HepG2 (cell line): ENCODE results near the gene PMFBP1. TPM values are rescaled to one million over a fixed set of nuclear protein-coding genes. Genes with fewer than 3 reads are reported as not detected.

Source experiments
- ATAC-seq: fragments of 200-7000 bp; cut with Tn5 transposase; 3 replicates; pipeline ENCODE4 v1.9.1; 2020; ENCODE audit warnings: mild to moderate bottlenecking, moderate library complexity
- BruUV-seq: library from RNA; stranded (reverse); fragments of 400-500 nt; replicated peaks from 2 replicates; lab custom pipeline; 2021; lab: Mats Ljungman, UMichigan
- CTCF ChIA-PET: fragments of 300-600 bp; formaldehyde crosslinking; extraction: SDS; loops from one replicate; lab custom pipeline; 2021; ENCODE audit warnings: low total read pairs, inconsistent platforms, low intra/inter-chr PET ratio; lab: Yijun Ruan, JAX
- POLR2A ChIA-PET: fragments of 350-600 bp; sonication (Branson Sonifier 250); formaldehyde crosslinking; loops from one replicate; lab custom pipeline; 2020; ENCODE audit warnings: antibody characterized with exemption, inconsistent platforms; lab: Yijun Ruan, JAX
- DNase-seq: peaks from one replicate; pipeline ENCODE4 v3.0.0-alpha.2; 2015; ENCODE audit warnings: low spot score
- FAIRE-seq: peaks from 3 replicates; lab custom pipeline; 2011; peaks lifted over from hg19 to GRCh38; lab: Jason Lieb, UNC
- H2AFZ ChIP-seq: one replicate; pipeline ENCODE4 v1.6.1; 2011; ENCODE audit warnings: low read length, inconsistent platforms
- H3K27ac ChIP-seq: fragments of 300-600 bp; 3 replicates; pipeline ENCODE4 v1.8.0; 2011; ENCODE audit warnings: mixed run types, mild to moderate bottlenecking, mixed read lengths, low read length, inconsistent platforms; ENCODE audit not compliant: insufficient read depth; ENCODE audit errors: extremely low read length
- H3K27me3 ChIP-seq, 2 experiments: fragments of 200-600 bp in 1 of 2; 2 replicates in 1 of 2; 3 replicates in 1 of 2; pipeline versions ENCODE4 v1.6.0 to v1.8.0; 2011; ENCODE audit warnings: low read length in 2 of 2, mild to moderate bottlenecking in 2 of 2, moderate library complexity in 2 of 2, inconsistent platforms in 1 of 2; ENCODE audit not compliant: insufficient read depth in 2 of 2, control insufficient read depth in 1 of 2
- H3K36me3 ChIP-seq, 2 experiments: fragments of 200-600 bp in 1 of 2; replicated peaks in 1 of 2; 2 replicates in 1 of 2; 3 replicates in 1 of 2; pipeline versions ENCODE4 v1.5.1 to v1.8.0; 2011; ENCODE audit warnings: low read length in 2 of 2, inconsistent platforms in 1 of 2; ENCODE audit not compliant: insufficient read depth in 2 of 2, control insufficient read depth in 1 of 2
- H3K4me1 ChIP-seq: 2 replicates; pipeline ENCODE4 v1.5.1; 2012; ENCODE audit warnings: low read length, inconsistent platforms; ENCODE audit not compliant: insufficient read depth
- H3K4me2 ChIP-seq: 2 replicates; pipeline ENCODE4 v1.6.0; 2011; ENCODE audit warnings: low read depth, low read length, inconsistent platforms
- H3K4me3 ChIP-seq, 3 experiments: fragments of 200-600 bp in 1 of 3; sonication (generic), shearing (Covaris generic) in 1 of 3; replicated peaks in 1 of 3; 2 replicates each; pipeline ENCODE4 v1.5.1; 2011 to 2016; ENCODE audit warnings: low read length in 3 of 3, inconsistent platforms in 2 of 3, low read depth in 2 of 3, mild to moderate bottlenecking in 2 of 3, control low read depth in 1 of 3, mixed read lengths in 1 of 3; ENCODE audit not compliant: insufficient read depth in 1 of 3
- H3K79me2 ChIP-seq: one replicate; pipeline ENCODE4 v1.6.1; 2011; ENCODE audit warnings: low read length, inconsistent platforms; ENCODE audit not compliant: insufficient read depth
- H3K9ac ChIP-seq: 2 replicates; pipeline ENCODE4 v1.6.0; 2011; ENCODE audit warnings: mild to moderate bottlenecking, low read depth, low read length, inconsistent platforms; ENCODE audit not compliant: insufficient read depth
- H3K9me3 ChIP-seq: 2 replicates; pipeline ENCODE4 v1.5.1; 2012; ENCODE audit warnings: mild to moderate bottlenecking, low read length
- H4K20me1 ChIP-seq: 2 replicates; pipeline ENCODE4 v1.6.0; 2011; ENCODE audit warnings: inconsistent platforms, mild to moderate bottlenecking, low read length, moderate library complexity; ENCODE audit not compliant: insufficient read depth
- ERF ChIP-seq: IDR thresholded peaks from 2 replicates; pipeline ENCODE4 v1.6.1; 2018; ENCODE audit warnings: missing biosample characterization, missing genetic modification reagents
- JUND ChIP-seq: sonication (generic); formaldehyde crosslinking; IDR thresholded peaks from 2 replicates; pipeline ENCODE4 v1.8.0; 2022; ENCODE audit warnings: mild to moderate bottlenecking, missing genetic modification reagents
- ONECUT2 ChIP-seq: sonication (generic); formaldehyde crosslinking; IDR thresholded peaks from 2 replicates; pipeline ENCODE4 v1.4.0; 2020; ENCODE audit warnings: missing genetic modification reagents
- ZBTB7A ChIP-seq: sonication (generic); formaldehyde crosslinking; IDR thresholded peaks from 2 replicates; pipeline ENCODE4 v1.8.0; 2022; ENCODE audit warnings: mild to moderate bottlenecking, missing genetic modification reagents
- ZFP82 ChIP-seq: sonication (generic); formaldehyde crosslinking; IDR thresholded peaks from 2 replicates; pipeline ENCODE4 v1.5.1; 2020; ENCODE audit warnings: mild to moderate bottlenecking, missing genetic modification reagents, borderline replicate concordance
- ZNF564 ChIP-seq: sonication (generic); formaldehyde crosslinking; IDR thresholded peaks from 2 replicates; pipeline ENCODE4 v1.8.1; 2023; ENCODE audit warnings: mild to moderate bottlenecking, missing genetic modification reagents
- WGBS: methylation state at CpG from one replicate; pipeline ENCODE4 v1.1.6; 2017; ENCODE audit warnings: low lambda C conversion rate; 5-methylcytosine and 5-hydroxymethylcytosine counted together
- in situ Hi-C: cut with HindIII; loops from 2 replicates; pipeline ENCODE4 v1.10.0; 2017; ENCODE audit warnings: low pct_unique_long_range_greater_than_20kb; ENCODE audit not compliant: extremely low pct_ligation_motif_present
- intact Hi-C: fragments of 100-400 bp; cut with micrococcal nuclease; formaldehyde crosslinking; loops from one replicate; pipeline ENCODE4 v1.10.0; 2022; ENCODE audit not compliant: unreplicated experiment
- polyA plus RNA-seq, 8 experiments: library from polyadenylated mRNA; depleted of rRNA in 3 of 8; stranded (reverse) in 7 of 8; unstranded in 1 of 8; fragments of >200 nt; fragmentation: Illumina TruSeq in 4 of 8; extraction: Trizol in 4 of 8; gene quantifications; 2 replicates each; pipeline versions ENCODE4 v1.2.1 to v1.2.3, GENCODE V29; 2011 to 2016; ENCODE audit warnings: low read depth in 4 of 8, missing spikeins in 1 of 8, mixed read lengths in 1 of 8; ENCODE audit not compliant: insufficient read depth in 1 of 8
- total RNA-seq, 5 experiments: library from RNA; depleted of rRNA; stranded (reverse); fragments of >200 nt; fragmentation: Illumina TruSeq; extraction: Trizol; gene quantifications; 2 replicates each; pipeline ENCODE4 v1.2.3, GENCODE V29; 2016; ENCODE audit warnings: low read depth in 1 of 5
- TF ChIP-seq, protein P1 (sequence below): sonication (generic); formaldehyde crosslinking; IDR thresholded peaks from 2 replicates; pipeline ENCODE4 v1.5.0; 2020; ENCODE audit warnings: mild to moderate bottlenecking, missing genetic modification reagents, borderline replicate concordance
- TF ChIP-seq, protein P2 (sequence below): sonication (generic); formaldehyde crosslinking; IDR thresholded peaks from 2 replicates; pipeline ENCODE4 v1.5.1; 2020; ENCODE audit warnings: mild to moderate bottlenecking, missing genetic modification reagents, moderate library complexity

The PMFBP1 gene
- total and polyA plus RNA-seq, 2 of the 13 experiments (the other 11 are each of a cell fraction or from before 2014, with no cell fraction given) = 1.9 to 3.8 TPM

DNA sequence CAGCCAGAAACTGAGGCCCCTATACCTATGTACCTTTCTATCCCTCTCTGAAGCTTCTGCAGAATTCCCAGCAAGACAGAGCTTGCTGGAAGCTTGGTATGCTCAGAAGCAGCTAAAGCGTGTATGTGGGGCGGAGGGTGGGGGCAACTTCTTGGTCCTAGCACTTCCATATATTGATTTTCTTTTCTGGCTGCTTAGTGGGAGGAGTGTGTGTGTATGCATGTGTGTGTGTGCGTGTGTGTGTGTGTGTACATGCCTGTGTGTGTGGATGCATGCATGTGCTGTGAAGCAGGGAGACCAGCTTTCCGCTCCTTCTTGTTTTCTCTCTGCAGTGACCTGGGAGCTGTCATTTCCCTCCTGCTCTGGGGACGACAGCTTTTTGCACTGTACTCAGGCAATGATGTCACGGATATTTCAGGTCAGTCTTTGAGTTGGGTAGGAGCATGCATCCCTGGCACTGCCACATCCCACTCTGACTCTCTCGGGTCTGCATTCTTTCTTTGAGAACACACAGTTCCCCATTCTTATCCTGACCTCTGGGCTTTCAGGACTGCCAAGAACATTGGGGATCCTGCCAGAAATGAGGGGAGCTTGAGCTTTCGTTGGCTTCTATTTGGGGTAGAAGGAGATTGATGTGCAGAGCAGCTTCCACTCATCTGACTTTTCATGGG lies 98.3 kb downstream of the PMFBP1 start:
- Histone ChIP-seq H3K4me3 (no peak overlapping the region; a peak in 1 of 6 replicates), H3K9ac (peak overlapping the region; percentile 50), H3K4me2 (peak overlapping the region; percentile 61), H3K36me3 (peaks cover 2 to 3% of the 10 kb centered on the region in 2 experiments; a peak in 4 of 5 replicates), H3K4me1 (peaks cover 51% of the 10 kb centered on the region), H2AFZ (no peak overlapping the region), H4K20me1 (no peaks in the 10 kb centered on the region), H3K27ac (peak overlapping the region; percentile 90), H3K27me3 (no peaks in the 10 kb centered on the region), H3K79me2 (no peaks in the 10 kb centered on the region), H3K9me3 (no peaks in the 10 kb centered on the region)
- TF ChIP-seq ZBTB7A (CRISPR knock-in tag) = peak; percentile 62; the same call in 1 of the 2 replicates
- TF ChIP-seq, protein P1, sequence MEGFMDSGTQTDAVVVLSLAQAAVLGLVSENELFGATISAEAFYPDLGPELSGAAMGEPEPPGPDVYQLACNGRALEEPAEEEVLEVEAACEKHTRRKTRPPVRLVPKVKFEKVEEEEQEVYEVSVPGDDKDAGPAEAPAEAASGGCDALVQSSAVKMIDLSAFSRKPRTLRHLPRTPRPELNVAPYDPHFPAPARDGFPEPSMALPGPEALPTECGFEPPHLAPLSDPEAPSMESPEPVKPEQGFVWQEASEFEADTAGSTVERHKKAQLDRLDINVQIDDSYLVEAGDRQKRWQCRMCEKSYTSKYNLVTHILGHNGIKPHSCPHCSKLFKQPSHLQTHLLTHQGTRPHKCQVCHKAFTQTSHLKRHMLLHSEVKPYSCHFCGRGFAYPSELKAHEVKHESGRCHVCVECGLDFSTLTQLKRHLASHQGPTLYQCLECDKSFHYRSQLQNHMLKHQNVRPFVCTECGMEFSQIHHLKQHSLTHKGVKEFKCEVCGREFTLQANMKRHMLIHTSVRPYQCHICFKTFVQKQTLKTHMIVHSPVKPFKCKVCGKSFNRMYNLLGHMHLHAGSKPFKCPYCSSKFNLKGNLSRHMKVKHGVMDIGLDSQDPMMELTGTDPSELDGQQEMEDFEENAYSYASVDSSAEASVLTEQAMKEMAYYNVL (CRISPR knock-in tag) = 0 out of 2 replicates have a peak, but pooled peaks have one; percentile 32
- no peak for TF ChIP-seq ERF (CRISPR knock-in tag)
- TF ChIP-seq ZFP82 (CRISPR knock-in tag) = no peak
- TF ChIP-seq, protein P2, sequence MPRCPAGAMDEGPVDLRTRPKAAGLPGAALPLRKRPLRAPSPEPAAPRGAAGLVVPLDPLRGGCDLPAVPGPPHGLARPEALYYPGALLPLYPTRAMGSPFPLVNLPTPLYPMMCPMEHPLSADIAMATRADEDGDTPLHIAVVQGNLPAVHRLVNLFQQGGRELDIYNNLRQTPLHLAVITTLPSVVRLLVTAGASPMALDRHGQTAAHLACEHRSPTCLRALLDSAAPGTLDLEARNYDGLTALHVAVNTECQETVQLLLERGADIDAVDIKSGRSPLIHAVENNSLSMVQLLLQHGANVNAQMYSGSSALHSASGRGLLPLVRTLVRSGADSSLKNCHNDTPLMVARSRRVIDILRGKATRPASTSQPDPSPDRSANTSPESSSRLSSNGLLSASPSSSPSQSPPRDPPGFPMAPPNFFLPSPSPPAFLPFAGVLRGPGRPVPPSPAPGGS (CRISPR knock-in tag) = 0 out of 2 replicates have a peak, but pooled peaks have one; percentile 3
- peak; percentile 44; the same call in 1 of the 2 replicates for TF ChIP-seq JUND (CRISPR knock-in tag)
- TF ChIP-seq ONECUT2 (CRISPR knock-in tag) = peak; percentile 70
- TF ChIP-seq ZNF564 = no peak
- intact Hi-C loops = no loop called here
- WGBS = 94% methylated on average over 8 of the region's 8 CpGs
- POLR2A ChIA-PET = interaction anchor here (1.2 to 4.2 kb wide), 11 partner anchors 10 to 180 kb away, joined by 3 to 51 read pairs (median 9); partner anchors contain the start of genes DHX38, HP, HPR and TXNL4B
- in situ Hi-C loops = no loop called here
- ATAC-seq (peak; percentile 13; the same call in 2 of the 3 replicates), DNase-seq (no peak), FAIRE-seq (no peak)
- BruUV-seq = TSS peak; percentile 54
- CTCF ChIA-PET = no interaction called here
